ENCODE results near the gene AIFM2. TPM values are rescaled to one million over a fixed set of nuclear protein-coding genes. Genes with fewer than 3 reads are reported as not detected.
"Not testable (repeated sequence)": the region's sequence is repeated elsewhere in the genome, so short reads cannot be mapped to it uniquely, and the experiment has no call there.

Gene AIFM2
- total RNA-seq, 6 donors from 2014 or later, result 12.0 to 21.0 (median 17.2) TPM

DNA sequence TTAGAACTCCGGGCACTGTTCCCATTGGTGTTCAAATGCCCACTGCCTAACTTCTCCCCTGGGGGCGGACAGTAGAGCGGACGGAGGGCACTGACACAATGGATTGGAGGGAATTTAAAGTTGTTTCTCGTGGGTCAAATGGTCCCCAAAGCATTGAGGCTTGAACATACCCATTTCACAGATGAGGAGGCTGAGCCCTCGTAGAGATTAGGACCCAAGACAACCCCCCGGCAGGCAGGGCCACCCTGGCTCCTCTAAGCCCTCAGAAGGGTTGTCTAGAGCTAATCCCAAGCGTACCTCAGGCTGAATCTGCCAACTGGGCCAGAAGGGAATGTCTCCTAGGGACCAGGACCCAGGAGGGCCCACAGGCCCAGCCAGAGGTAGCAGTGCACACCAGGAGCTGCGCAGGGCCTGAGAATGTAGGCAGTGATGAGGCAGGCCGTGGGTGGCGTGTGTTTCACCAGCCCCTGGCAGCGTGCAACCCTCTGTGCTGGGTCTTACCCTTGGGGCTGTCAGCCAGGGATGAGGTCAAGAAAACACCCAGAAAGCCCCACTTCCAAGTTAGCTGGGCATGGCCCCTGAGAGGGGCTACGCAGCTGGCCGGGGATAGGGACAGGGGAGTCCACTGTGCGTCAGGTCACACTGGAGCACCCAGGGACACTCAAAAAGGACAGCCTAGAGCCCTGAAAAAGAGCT is 5.8 kb downstream of the AIFM2 start:
- no peak for TF ChIP-seq POLR2AphosphoS5 (IDR thresholded peaks at IDR 0.05)
- H3K27ac ChIP-seq, result no peak overlapping the region
- no peaks in the 10 kb centered on the region for H3K27me3 ChIP-seq
- ATAC-seq (ENCODE audit: low FRiP score in 2 of 2), result no peak
- DNase-seq, result peak in 1 of 2 donors; percentile 53
- H3K36me3 ChIP-seq, result peaks cover 0 to 9% (median 0%) of the 10 kb centered on the region in 4 donors
- no peak overlapping the region for H3K4me3 ChIP-seq
- peaks cover 5 to 11% (median 7%) of the 10 kb centered on the region in 4 donors for H3K4me1 ChIP-seq
- 98 to 99% methylated on average over 9 to 15 of the region's 15 CpGs for WGBS, 2 donors
- H3K9me3 ChIP-seq, result no peaks in the 10 kb centered on the region

DNA sequence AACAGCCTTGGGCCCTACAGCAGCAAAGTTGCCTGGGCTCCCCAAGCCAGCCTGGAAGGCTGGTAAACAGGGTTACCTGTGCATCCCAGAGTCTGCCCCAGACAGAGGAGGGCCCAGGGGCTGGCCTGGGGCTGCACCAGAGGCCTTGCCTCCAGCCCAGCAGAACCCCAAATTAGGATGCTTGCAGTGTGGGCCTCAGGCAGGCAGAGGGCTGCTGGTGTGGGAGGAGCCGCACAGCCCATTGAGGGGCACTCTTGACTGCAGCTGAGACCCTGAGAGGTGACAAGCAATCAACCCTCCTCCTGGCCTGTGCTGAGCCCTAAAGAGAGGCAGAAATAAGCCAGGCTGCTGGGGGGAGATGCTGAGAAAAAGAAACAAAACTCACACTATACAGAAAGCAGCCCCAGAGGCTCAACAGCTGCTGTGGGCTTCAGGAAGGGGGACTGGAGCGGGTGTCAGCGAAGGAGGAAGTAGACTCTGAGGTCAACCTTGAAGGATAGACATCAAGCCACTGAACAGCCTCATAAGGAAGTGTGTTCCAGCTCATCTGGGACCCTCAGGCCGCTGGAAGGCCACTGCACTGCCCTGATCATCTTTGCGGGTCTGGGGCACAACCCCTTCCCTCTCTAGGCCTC is 6.6 kb downstream of the AIFM2 start:
- Histone ChIP-seq H3K36me3 (peaks cover 0 to 13% (median 0%) of the 10 kb centered on the region in 4 donors), H3K9me3 (no peaks in the 10 kb centered on the region), H3K27ac (no peak overlapping the region), H3K4me3 (no peak overlapping the region), H3K27me3 (no peaks in the 10 kb centered on the region), H3K4me1 (peaks cover 0 to 3% (median under 1%) of the 10 kb centered on the region in 4 donors)
- ATAC-seq (ENCODE audit: low FRiP score in 2 of 2), result no peak
- peak in 1 of 2 donors; percentile 46 for DNase-seq
- TF ChIP-seq, protein P1, sequence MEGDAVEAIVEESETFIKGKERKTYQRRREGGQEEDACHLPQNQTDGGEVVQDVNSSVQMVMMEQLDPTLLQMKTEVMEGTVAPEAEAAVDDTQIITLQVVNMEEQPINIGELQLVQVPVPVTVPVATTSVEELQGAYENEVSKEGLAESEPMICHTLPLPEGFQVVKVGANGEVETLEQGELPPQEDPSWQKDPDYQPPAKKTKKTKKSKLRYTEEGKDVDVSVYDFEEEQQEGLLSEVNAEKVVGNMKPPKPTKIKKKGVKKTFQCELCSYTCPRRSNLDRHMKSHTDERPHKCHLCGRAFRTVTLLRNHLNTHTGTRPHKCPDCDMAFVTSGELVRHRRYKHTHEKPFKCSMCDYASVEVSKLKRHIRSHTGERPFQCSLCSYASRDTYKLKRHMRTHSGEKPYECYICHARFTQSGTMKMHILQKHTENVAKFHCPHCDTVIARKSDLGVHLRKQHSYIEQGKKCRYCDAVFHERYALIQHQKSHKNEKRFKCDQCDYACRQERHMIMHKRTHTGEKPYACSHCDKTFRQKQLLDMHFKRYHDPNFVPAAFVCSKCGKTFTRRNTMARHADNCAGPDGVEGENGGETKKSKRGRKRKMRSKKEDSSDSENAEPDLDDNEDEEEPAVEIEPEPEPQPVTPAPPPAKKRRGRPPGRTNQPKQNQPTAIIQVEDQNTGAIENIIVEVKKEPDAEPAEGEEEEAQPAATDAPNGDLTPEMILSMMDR (IDR thresholded peaks at IDR 0.05), result no peak
- TF ChIP-seq POLR2A (IDR thresholded peaks at IDR 0.05) (no peak), EP300 (IDR thresholded peaks at IDR 0.05) (no peak), POLR2AphosphoS5 (IDR thresholded peaks at IDR 0.05) (no peak)
- WGBS, 2 donors, result 62 to 83% methylated on average over 5 of the region's 5 CpGs

DNA sequence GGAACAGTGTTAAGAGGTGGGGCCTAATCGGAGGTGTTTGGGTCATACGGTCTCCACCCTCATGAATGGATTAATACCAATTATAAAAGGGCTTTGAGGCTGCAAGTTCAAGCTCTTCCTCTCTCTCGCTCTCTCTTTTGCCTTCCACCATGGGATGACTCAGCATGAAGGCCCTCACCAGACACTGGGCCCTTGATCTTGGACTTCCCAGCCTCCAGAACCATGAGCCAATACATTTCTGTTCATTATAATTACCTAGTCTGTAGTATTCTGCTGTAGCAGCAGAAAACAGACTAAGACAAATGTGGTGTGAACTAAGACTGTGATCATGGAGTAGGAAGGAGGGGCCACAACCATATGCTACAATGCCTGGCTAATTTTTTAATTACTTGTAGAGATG is 7.7 kb downstream of the AIFM2 start:
- TF ChIP-seq EP300 (IDR thresholded peaks at IDR 0.05) (no peak), POLR2A (IDR thresholded peaks at IDR 0.05) (no peak), POLR2AphosphoS5 (IDR thresholded peaks at IDR 0.05) (no peak)
- TF ChIP-seq, protein P1 (IDR thresholded peaks at IDR 0.05), result no peak
- no peak overlapping the region for H3K27ac ChIP-seq
- H3K9me3 ChIP-seq, result no peaks in the 10 kb centered on the region
- no peaks in the 10 kb centered on the region for H3K27me3 ChIP-seq
- ATAC-seq (ENCODE audit: low FRiP score in 2 of 2) (no peak), DNase-seq (no peak)
- 92 to 100% methylated on average over 3 of the region's 3 CpGs for WGBS, 2 donors
- peaks cover under 1 to 23% (median 8%) of the 10 kb centered on the region in 4 donors for H3K36me3 ChIP-seq
- H3K4me3 ChIP-seq, result no peak overlapping the region
- no peaks in the 10 kb centered on the region for H3K4me1 ChIP-seq

DNA sequence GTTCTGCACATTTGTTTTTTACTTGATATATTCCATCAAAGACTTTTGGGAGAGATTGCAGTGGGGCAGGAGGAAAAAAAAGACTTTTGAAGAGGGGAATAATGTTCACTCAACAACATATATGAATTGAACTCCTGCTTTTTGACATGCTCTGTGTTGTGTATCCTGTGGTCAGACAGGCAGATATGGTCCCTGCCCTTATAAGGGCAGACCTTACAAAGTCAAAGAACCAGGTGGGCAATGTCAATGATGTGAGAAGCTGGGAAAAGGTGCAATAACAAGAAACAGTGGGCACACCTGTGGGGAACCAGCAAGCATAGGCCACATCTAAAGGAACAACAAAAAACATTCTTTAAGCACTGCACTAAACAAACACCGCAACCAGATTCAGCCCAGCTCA is 8.2 kb downstream of the AIFM2 start:
- no peaks in the 10 kb centered on the region for H3K4me1 ChIP-seq
- no peaks in the 10 kb centered on the region for H3K9me3 ChIP-seq
- ATAC-seq (ENCODE audit: low FRiP score in 2 of 2) (no peak), DNase-seq (no peak)
- no peak overlapping the region for H3K27ac ChIP-seq
- TF ChIP-seq POLR2A (IDR thresholded peaks at IDR 0.05), result no peak
- no peak for TF ChIP-seq POLR2AphosphoS5 (IDR thresholded peaks at IDR 0.05)
- TF ChIP-seq, protein P1 (IDR thresholded peaks at IDR 0.05), result no peak
- TF ChIP-seq EP300 (IDR thresholded peaks at IDR 0.05), result no peak
- 100% methylated on average over 1 of the region's 1 CpG for WGBS, 2 donors
- H3K4me3 ChIP-seq, result no peak overlapping the region
- peaks cover 5 to 28% (median 12%) of the 10 kb centered on the region in 4 donors for H3K36me3 ChIP-seq
- no peaks in the 10 kb centered on the region for H3K27me3 ChIP-seq

DNA sequence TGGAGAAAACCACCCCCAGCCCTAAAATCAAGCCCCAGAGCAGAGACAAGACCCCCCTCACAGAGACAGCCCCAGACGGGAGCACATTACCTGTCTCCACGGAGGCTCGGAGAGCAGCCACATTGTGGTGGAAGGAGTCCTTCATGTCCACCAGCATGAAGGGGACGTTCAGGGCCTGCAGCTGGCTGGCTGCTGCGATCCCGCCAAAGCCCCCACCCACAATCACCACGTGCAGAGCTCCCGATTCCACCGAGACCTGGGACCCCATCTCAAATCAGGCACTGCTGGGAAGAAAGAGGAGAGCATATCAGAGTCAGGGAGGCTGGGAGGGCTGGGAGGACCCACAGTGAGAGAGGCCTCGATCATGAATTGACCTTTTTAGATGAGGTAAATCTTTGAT is 8.8 kb downstream of the AIFM2 start:
- 88 to 96% methylated on average over 6 to 10 of the region's 10 CpGs for WGBS, 2 donors
- ATAC-seq (ENCODE audit: low FRiP score in 2 of 2), result no peak

DNA sequence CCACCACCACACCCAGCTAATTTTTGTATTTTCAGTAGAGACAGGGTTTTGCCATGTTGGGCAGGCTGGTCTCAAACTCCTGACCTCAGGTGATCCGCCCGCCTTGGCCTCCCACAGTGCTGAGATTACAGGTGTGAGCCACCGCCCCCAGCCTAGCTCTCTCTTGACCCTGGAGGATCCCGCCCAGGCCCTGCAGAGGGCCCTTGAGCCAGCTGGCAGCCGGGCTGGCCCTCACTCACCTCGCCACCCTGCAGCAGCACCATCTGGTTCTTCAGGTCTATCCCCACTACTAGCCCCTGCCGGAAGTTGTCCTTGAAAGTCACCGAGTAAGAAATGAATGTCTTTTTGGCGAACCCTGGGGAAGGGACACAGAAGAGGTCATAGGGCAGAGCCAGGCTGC is 9.5 kb downstream of the AIFM2 start:
- DNase-seq, result peak in 1 of 2 donors; percentile 41
- H3K36me3 ChIP-seq, result peaks cover 7 to 39% (median 12%) of the 10 kb centered on the region in 4 donors

More for the DNA sequence above, 8.8 kb downstream of the AIFM2 start:
- TF ChIP-seq POLR2A (IDR thresholded peaks at IDR 0.05) (no peak), POLR2AphosphoS5 (IDR thresholded peaks at IDR 0.05) (no peak), EP300 (IDR thresholded peaks at IDR 0.05) (no peak)
- TF ChIP-seq, protein P1 (IDR thresholded peaks at IDR 0.05), result no peak
- no peaks in the 10 kb centered on the region for H3K9me3 ChIP-seq
- H3K4me3 ChIP-seq, result no peak overlapping the region
- no peaks in the 10 kb centered on the region for H3K27me3 ChIP-seq
- peak in 1 of 2 donors; percentile 38 for DNase-seq
- H3K27ac ChIP-seq, result no peak overlapping the region
- peaks cover 7 to 34% (median 12%) of the 10 kb centered on the region in 4 donors for H3K36me3 ChIP-seq
- H3K4me1 ChIP-seq, result no peaks in the 10 kb centered on the region

More for the DNA sequence above, 9.5 kb downstream of the AIFM2 start:
- H3K27me3 ChIP-seq; H3K4me3 ChIP-seq; H3K4me1 ChIP-seq; H3K27ac ChIP-seq; ATAC-seq (ENCODE audit: low FRiP score in 2 of 2); H3K9me3 ChIP-seq: not testable (repeated sequence)
- 88 to 96% methylated on average over 9 of the region's 9 CpGs for WGBS, 2 donors
